OCI-LY1 (cell line): ENCODE measurements around the gene SLC39A5.

ENCODE experiments used
- EZH2 ChIP-seq: fragments of 200-600 bp; sonication (generic), shearing (Covaris generic); IDR thresholded peaks from 2 replicates; pipeline ENCODE4 v1.8.0; 2017; ENCODE audit warnings: borderline replicate concordance, mixed run types, mild to moderate bottlenecking, antibody characterized with exemption, low read length, moderate library complexity, mixed read lengths
- TF ChIP-seq, protein P1 (sequence below): fragments of 200-600 bp; sonication (generic), shearing (Covaris generic); IDR thresholded peaks from 2 replicates; pipeline ENCODE4 v1.5.1; 2017; ENCODE audit warnings: mild to moderate bottlenecking, antibody characterized with exemption, low read length, moderate library complexity, mixed read lengths

DNA sequence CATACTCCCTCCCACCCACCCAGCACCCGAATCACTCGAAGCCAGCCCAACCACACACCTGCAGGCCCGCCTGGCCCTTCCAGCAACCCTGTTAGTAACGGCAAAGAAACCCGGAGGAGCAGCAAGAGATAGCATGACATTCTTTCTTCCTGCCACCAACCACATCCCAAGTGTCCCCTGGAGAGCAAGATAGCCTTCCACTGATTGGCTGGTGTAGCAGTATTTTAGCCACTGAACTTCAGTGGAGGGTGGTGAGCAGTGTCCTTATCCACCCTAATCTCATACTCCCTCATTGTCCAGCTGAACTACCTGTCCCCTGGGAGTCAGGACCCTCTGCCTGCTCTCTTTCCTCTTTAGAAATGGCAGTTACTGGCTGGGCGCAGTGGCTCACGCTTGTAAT is 769 bp upstream of the SLC39A5 start:
- TF ChIP-seq, protein P1, sequence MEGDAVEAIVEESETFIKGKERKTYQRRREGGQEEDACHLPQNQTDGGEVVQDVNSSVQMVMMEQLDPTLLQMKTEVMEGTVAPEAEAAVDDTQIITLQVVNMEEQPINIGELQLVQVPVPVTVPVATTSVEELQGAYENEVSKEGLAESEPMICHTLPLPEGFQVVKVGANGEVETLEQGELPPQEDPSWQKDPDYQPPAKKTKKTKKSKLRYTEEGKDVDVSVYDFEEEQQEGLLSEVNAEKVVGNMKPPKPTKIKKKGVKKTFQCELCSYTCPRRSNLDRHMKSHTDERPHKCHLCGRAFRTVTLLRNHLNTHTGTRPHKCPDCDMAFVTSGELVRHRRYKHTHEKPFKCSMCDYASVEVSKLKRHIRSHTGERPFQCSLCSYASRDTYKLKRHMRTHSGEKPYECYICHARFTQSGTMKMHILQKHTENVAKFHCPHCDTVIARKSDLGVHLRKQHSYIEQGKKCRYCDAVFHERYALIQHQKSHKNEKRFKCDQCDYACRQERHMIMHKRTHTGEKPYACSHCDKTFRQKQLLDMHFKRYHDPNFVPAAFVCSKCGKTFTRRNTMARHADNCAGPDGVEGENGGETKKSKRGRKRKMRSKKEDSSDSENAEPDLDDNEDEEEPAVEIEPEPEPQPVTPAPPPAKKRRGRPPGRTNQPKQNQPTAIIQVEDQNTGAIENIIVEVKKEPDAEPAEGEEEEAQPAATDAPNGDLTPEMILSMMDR: no peak
- TF ChIP-seq EZH2: no peak
